ENCODE data around the gene SFMBT2. TPM values are rescaled to one million over a fixed set of nuclear protein-coding genes. Genes with fewer than 3 reads are reported as not detected.

SFMBT2 gene
- total and polyA plus RNA-seq, 2 of the 13 experiments (the other 11 are each of a cell fraction or from before 2014, with no cell fraction given): 0.01 to 0.02 TPM

DNA sequence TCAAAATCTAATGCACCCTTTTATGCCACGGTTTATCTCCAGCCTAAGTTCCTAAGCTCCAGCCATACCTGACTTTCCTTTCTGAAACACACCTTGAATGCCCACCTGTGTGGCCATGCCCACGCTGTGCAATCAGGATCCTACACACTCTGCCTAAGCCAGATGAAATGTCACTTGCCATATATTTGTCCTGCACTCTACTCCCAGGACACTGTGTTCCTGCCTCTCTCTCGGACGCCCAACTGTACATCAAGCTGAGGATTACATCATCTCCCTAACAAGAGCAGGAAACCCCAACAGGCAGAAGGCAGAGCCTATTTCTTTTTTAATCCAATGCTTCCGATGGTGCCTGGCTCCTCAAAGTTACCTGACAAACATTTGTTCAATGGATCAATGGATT, 214.6 kb downstream of the SFMBT2 start (continued):
- no peak for TF ChIP-seq HBP1 (CRISPR knock-in tag; IDR thresholded peaks at IDR 0.05; ENCODE audit: low read depth)
- no peak for TF ChIP-seq ZNF549 (CRISPR knock-in tag; IDR thresholded peaks at IDR 0.05)
- TF ChIP-seq PAF1 (CRISPR knock-in tag; IDR thresholded peaks at IDR 0.05): no peak
- TF ChIP-seq ZNF670 (CRISPR knock-in tag; IDR thresholded peaks at IDR 0.05; ENCODE audit: borderline replicate concordance): no peak
- no peak for TF ChIP-seq MLX (CRISPR knock-in tag; IDR thresholded peaks at IDR 0.05)
- no peak for TF ChIP-seq ATRX (CRISPR knock-in tag; IDR thresholded peaks at IDR 0.05; ENCODE audit: borderline replicate concordance)
- TF ChIP-seq SRY (CRISPR knock-in tag; IDR thresholded peaks at IDR 0.05): no peak
- no peak for TF ChIP-seq TOE1 (CRISPR knock-in tag; IDR thresholded peaks at IDR 0.05)
- no peak for TF ChIP-seq ZSCAN20 (CRISPR knock-in tag; IDR thresholded peaks at IDR 0.05; ENCODE audit: borderline replicate concordance)

DNA sequence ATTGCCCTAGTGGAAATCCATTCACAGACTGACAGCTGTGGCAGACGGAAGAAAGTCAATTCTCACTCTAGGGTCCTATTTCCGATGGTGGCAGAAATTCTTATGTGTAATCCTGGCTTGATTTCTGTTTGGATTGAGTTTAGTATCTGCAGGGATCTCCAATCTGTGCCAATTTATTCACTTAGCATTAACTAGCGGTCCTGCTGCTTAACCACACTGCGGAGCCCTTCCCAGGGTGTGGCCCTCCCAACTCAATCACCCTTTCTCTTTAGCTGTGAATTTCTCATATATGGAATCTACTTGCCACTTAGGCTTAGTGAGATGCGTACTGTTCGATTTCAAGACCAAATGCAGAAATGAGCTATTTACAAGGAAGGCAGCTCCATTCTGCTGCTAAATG, 215.7 kb downstream of the SFMBT2 start:
- ChIA-PET POLR2A (no interaction called here), CTCF (ENCODE audit: low intra/inter-chr PET ratio, low total read pairs) (no interaction called here)
- H3K4me1 ChIP-seq (ENCODE audit: insufficient read depth, low read length): no peaks in the 10 kb centered on the region
- H2AFZ ChIP-seq (ENCODE audit: low read length): no peak overlapping the region
- intact Hi-C loops (cut with micrococcal nuclease; ENCODE audit: unreplicated experiment) (no loop called here), in situ Hi-C loops (cut with HindIII; ENCODE audit: extremely low pct_ligation_motif_present, low pct_unique_long_range_greater_than_20kb) (no loop called here)
- H3K9me3 ChIP-seq (ENCODE audit: low read length): no peaks in the 10 kb centered on the region
- no peak for FAIRE-seq
- no peaks in the 10 kb centered on the region for H3K79me2 ChIP-seq (ENCODE audit: insufficient read depth, low read length)
- H3K36me3 ChIP-seq (replicated peaks in 1 of 2; ENCODE audit: control insufficient read depth in 1 of 2, insufficient read depth in 2 of 2, low read length in 2 of 2): no peaks in the 10 kb centered on the region
- H3K4me2 ChIP-seq (ENCODE audit: low read depth, low read length): no peak overlapping the region
- ATAC-seq: no peak
- peaks cover 1 to 13% of the 10 kb centered on the region in 2 experiments; a peak in 3 of 5 replicates for H3K27me3 ChIP-seq (ENCODE audit: control insufficient read depth in 1 of 2, insufficient read depth in 2 of 2, low read length in 2 of 2)
- DNase-seq (ENCODE audit: low spot score): no peak
- BruUV-seq (replicated peaks): no TSS peak
- H3K27ac ChIP-seq (ENCODE audit: extremely low read length, insufficient read depth, low read length): no peak overlapping the region
- no peak overlapping the region for H3K4me3 ChIP-seq (replicated peaks in 1 of 3; ENCODE audit: insufficient read depth in 1 of 3, low read depth in 2 of 3, low read length in 3 of 3)
- no peak overlapping the region for H3K9ac ChIP-seq (ENCODE audit: insufficient read depth, low read depth, low read length)
- H4K20me1 ChIP-seq (ENCODE audit: insufficient read depth, low read length): no peaks in the 10 kb centered on the region
- peak; percentile 50; the same call in 1 of the 2 replicates for TF ChIP-seq ZNF331 (CRISPR knock-in tag; IDR thresholded peaks at IDR 0.05)
- no peak for TF ChIP-seq ZNF652 (CRISPR knock-in tag; IDR thresholded peaks at IDR 0.05; ENCODE audit: borderline replicate concordance, low read depth)
- 46% methylated on average over 6 of the region's 6 CpGs for WGBS (ENCODE audit: low lambda C conversion rate)

Data from HepG2 (cell line).